GM21515 (cell line): ENCODE data around the gene FOXP1.
"Not testable (repeated sequence)": the region's sequence is repeated elsewhere in the genome, so short reads cannot be mapped to it uniquely, and the experiment has no call there.

Source experiments
- ATAC-seq: cut with Tn5 transposase; IDR thresholded peaks from one replicate; pipeline ENCODE4 v1.9.1; 2021; ENCODE audit not compliant: unreplicated experiment

Gene FOXP1

DNA sequence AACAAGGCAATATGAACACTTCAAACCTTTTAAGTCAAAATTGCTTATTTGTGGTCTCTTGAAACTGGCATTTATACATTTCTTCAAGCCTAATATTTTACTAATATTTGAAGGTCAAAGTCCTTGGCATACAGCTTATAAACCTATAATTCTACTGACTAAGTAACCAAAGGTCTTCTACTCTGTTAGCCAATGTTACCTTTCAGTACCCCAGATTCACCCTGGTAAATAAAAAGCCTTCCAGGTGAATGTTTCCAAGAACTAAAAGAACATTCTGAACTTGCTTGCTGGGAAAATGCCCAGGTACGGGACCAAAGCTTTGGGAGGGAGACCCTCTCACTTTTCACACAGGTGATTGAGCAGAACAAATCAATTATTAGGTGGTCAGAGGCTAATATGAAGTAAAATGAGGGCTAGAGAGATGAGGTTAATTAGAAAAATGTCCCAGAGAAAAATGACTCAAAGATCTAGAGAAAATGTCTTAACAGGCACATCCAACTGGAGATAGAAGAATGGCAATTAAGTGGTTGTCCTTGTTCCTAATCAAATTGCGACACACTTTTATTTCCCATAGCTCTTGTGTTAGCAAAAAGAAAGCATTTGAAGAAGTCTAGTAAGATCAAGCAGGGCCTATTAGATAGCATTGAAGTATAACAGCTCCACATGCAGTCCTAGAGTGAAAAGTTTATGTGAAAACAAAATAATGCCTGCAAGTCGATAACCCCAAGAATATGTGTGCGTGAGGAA lies 232.0 kb downstream of the FOXP1 start:
- ATAC-seq, result no peak

DNA sequence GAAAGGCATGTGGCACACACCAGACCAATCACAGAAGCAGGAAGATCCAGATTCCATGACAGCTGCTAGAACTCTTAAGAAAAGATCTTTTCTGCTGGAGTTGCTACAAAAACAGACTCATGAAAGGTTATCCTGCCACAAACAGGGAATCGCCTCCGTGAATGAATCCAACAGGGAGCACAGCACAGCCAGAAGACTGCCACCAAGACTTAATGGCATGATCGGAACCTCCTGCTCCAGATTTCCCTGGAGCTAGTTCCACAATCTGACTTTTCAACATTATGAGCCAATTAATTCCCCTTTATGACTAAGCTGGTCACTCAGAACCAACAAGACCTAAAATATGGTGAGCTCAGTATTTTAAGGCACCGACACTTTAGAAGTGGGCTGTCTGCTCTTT lies 232.5 kb downstream of the FOXP1 start:
- no peak for ATAC-seq

DNA sequence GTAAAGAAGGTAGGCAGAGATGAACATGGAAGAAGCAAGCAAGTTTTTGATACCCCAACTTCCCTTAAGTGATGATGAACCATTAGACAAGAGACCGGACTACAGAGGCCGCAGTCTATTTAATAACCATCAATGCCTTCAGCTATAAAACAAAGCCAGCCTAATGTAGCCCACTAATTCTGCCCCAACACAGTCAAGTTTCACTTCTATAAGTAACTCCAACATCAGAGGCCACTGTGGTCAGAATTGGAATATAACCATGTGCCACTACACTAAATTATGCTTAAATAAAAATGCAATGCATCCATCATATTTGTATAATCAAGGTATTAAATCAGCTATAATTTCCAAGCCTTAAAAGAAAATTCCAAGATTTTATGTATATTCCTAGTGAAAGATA lies 234.7 kb downstream of the FOXP1 start:
- ATAC-seq, result no peak

DNA sequence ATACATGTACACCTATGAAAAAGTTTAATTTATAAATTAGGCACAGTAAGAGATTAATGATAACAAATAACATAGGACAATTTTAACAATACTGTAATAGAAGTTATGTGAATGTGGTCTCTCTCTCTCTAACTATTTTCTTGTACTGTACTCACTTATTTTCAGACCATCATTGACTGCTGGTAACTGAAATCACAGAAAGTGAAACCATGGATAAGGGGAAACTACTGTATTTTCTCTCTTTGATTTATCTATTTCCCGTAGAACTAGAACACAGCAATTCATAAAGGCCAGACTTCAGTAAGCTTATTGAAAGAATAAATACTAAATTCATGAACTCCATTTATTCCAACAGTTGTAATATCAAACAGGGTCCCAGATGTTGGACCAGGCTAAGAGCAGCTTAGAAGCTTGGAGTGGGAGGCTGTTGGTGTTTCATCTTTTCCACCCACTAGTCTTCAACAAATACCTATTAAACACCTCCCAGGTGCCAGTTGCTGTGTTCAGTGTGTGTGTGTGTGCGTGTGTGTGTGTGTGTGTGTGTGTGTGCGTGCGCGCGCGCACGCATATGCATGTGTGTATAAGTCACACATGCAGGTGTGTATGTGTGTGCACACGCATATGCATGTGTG lies 235.4 kb downstream of the FOXP1 start:
- no peak for ATAC-seq

DNA sequence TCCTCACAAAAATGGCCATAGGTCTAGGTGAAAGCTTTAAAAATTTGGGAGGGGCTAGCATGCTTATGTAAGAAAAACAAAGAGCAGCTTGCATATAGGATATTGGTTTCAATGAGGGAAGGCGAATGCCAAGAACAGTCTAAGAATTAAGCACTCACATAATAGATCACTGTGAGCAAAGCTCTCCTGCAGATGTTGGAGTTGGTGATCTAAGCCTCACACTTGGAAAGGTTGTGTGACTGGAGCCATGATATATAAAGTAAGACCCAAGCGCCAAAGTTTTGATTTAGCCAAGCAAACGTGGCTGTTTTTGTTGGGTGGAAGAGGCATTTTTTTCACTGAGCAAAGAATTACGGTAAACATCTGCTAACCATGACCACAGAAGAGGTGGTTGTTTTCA lies 237.5 kb downstream of the FOXP1 start:
- no peak for ATAC-seq

DNA sequence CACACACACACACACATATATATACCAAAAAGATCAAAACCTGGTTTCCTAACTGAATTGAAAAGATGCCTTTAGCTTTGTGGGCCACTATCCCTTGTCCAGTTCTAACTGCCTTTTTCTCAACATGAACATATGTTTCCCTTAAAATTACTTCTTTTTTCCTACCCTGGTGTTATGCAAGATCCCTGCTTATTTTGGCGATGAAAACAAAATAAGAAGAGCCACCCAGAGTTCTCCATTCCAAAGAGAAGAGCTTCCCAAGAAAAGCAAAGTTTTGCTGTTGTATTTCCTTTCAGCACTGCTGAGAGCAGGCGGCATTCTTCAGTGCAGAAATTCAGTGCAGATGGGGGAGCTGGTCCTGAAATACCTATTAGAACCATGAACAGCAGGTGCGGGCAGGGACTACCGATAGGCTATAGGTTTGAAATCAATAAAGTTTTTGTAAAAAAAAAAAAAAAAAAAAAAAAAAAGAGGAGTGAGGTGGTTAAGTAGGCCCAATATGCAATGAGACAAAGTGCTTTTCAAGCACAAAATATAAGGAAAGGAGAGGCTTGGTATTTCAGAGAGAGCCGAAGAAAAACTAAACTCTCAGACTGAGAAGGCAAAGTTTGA lies 238.0 kb downstream of the FOXP1 start:
- ATAC-seq, result no peak

DNA sequence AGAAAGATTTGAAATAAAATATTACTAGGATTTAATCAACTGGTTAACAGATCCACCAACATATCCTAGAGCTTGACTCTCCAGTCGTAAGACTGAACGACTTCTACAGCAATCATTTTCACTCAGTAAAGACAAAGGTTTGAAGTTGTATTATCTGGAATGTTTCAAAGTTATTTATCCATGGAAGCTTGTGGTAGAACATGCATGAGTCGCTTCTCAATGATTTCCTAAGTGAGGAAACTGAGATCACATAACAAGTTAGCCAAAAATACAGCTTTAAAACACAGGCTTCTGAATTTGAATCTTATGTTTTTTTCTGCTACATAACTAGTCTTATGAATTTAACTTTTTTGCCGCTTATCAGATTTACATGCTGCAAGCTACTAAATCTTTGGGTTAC lies 241.8 kb downstream of the FOXP1 start:
- no peak for ATAC-seq

DNA sequence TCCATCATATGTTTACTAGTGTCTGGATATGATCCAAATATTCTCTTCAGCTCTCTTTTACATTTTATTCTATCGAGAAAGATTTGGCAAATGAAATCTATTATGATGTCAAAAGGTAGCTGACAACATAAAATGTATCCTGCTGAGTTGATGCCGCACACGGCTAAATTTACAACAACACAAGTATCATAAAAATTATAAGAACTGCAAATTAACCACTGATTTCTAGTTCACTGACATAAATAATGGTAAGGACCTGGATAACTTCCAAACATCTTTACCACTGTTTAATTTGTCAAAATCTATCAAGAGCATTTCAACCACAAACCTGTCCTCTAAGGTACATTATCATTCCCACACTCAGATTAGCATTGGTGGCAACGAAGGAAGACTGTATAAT lies 244.5 kb downstream of the FOXP1 start:
- ATAC-seq, result no peak

DNA sequence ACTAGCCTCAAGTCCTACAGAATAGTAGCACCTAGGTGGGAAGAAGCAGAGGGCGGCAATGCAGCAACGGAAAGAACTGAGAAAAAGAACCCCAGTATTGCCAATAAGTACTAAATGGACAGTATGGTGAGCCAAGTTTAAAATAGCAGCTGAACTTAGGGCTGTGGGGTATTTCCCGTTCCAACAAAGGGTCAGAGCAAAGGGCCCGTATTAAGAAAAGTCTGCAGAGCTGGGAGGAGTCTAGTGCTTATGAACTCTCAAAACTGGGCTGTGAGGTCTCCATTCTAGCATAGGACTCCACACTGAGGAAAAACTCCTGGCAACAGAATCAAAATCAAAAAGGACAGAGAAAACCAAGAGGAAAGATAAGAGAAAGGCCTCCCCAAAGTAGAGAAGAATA lies 250.7 kb downstream of the FOXP1 start:
- no peak for ATAC-seq

DNA sequence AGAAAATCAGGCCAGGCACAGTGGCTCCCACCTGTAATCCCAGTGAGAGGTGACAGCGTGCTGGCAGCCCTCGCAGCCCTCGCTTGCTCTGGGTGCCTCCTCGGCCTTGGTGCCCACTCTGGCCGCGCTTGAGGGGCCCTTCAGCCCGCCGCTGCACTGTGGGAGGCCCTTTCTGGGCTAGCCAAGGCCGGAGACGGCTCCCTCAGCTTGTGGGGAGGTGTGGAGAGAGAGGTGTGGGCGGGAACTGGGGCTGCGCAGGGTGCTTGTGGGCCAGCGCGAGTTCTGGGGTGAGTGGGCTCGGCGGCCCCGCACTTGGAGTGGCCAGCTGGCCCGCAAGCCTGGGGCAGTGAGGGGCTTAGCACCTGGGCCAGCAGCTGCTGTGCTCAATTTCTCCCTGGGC lies 252.6 kb downstream of the FOXP1 start:
- no peak for ATAC-seq

DNA sequence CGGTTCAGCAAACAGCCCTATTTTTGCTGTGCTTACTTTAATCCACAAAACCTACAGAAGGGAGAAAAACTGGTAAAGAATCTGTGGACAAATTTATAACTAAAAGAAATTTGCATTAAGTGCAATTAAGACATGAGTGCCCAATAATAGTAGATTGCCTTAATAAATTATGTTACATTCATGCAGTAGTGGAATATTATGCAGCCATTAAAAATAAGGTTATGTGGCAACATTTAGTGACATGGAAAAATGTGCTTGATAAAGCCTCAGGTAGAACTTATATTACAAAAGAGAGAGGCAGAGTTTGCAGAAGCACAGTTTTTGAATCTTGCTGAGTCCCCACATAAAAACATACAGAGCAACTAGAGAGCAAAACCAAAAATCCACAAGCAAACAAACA lies 253.0 kb downstream of the FOXP1 start:
- no peak for ATAC-seq

DNA sequence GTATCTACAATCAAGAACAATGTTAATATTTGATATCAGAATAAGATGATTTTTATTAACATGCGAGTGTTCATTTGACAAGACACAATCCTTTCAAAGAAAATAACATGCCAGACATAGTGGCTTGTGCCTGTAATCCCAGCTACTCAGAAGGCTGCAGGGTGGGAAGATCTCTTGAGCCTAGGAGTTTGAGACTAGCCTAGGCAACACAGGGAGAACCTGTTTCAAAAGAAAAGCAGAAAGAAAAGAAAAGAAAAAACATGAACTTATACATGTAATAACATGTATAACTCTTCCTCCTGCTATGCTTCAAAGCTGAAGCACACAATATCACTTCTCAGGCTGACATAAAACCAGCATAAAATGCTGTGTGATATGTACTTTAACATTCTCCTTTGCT lies 253.7 kb downstream of the FOXP1 start:
- no peak for ATAC-seq

DNA sequence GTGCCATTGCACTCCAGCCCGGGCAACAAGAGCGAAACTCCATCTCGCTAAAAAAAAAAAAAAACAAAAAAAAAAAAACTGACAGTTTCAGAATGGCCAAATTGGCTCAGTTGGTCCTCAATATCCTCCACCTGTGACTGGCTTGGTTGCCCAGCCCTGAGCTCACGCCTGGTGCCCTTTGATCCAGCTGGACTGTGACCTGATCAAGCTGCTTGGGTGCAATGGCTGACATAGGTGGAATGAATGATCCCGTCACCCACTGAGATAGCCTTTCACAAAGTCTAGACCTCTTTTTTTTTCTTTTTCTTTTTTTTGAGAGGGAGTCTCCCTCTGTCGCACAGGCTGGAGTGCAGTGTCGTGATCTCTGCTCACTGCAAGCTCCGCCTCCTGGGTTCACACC lies 254.6 kb downstream of the FOXP1 start:
- no peak for ATAC-seq

DNA sequence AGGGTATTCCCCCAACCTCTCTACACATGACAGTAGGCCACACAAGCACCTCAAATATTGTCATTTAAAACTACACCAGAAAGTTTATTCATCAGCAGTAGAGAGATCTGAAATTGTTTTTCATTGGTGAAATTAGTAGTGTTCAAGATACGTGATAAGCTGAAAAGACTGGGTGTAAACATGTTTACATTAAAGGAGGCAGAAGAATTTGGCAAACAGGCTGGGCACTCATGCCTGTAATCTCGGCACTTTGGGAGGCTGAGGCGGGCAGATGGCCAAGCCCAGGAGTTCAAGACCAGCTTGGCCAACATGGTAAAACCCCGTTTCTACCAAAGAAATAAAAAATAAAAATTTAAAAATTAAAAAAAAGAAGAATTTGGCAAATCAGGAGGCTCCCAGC lies 255.6 kb downstream of the FOXP1 start:
- no peak for ATAC-seq

DNA sequence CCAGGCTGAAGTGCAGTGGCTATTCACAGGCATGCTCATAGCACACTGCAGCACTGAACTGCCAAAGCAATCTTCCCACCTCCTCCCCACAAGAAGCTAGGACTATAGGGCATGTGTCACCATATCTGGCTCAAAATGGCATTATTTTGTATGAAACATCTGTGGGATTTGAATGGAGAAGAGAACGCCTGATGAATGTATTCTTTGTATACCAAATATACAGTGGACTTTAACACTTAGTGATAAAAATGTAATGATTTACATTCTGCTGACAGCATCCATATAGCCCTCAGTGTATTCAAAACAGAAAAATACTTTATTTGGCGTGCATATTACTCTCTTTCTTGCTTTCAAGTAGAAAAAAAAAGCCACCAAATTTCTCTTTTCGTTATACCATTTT lies 257.8 kb downstream of the FOXP1 start:
- ATAC-seq, result no peak

DNA sequence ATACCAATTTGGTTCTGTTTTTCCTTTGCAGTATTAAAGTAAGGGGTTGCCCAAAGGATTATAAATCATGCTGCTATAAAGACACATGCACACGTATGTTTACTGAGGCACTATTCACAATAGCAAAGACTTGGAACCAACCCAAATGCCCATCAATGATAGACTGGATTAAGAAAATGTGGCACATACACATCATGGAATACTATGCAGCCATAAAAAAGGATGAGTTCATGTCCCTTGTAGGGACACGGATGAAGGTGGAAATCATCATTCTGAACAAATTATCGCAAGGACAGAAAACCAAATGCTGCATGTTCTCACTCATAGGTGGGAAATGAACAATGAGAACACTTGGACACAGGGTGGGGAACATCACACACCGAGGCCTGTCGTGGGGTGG lies 259.3 kb downstream of the FOXP1 start:
- not testable (repeated sequence) for ATAC-seq

DNA sequence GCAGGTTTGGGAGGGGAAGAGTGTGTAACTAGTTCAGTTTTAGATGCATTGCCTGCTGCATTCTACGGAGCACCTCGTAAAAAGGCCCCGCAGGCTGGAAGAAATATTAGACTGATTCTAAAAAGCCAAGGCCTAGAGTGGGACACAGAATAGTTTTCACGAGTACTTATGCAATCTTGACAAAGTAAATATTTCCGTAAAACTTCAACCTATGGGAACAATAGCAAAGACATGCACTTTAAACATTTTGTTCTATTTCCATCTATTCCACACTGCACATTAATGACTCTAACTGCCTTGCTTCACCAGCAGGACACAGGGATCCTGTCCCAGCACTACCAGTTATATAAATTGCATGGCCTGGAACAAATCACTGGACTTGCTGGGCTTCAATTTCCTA lies 260.0 kb downstream of the FOXP1 start:
- no peak for ATAC-seq

DNA sequence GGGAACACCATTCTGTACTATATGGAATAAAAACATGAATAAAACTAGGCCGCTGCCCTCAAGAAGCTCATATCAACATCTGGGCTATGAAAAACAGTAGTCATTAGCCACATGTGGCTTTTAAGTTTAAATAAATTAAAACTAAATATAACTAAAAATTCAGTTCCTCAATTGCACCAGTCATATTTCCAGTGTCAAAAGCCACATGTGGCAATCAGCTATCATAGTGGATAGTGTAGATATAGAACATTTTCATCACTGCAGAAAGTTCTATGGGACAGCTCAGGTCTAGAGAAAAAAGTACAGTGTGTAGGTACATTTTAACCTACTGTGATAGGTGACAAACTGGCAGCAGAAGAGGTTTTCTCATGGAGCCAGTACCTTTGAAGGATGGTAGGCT lies 261.4 kb downstream of the FOXP1 start:
- no peak for ATAC-seq

DNA sequence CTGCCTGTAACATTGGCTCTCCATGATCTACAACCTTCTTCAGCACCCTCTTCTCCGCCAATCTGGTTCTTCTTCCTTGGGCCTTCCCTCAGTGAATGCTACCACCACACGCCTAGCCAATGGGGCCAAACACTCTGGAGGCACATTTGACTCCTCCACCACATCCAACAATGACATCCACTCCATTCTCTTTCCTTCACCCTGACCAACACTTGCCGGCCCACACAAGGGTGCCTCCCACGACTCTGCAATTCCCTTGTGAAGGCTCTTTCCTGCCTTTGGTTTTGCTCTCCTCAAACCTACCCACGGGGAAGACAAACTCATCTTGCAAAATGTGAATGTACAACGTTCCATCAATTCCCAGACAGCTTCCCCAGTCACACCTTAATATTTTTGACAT lies 263.8 kb downstream of the FOXP1 start:
- ATAC-seq, result no peak

DNA sequence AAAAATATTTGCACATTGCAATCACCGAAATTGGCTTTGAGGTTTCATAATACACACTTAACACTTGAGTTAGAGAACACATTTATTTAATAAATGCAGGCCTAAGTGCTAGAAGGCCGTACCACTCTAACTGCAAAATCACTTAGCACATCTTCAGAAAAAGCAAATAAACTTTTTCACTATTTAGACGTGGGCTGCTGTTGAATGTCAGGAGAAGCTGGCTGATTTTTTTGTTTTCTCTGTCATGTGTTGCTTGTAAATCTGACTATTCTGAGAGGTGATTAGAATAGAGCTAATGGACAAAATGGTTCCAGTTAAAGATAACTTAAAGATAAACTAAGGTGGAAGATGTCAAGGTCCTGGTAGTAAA lies 265.1 kb downstream of the FOXP1 start:
- ATAC-seq, result no peak

DNA sequence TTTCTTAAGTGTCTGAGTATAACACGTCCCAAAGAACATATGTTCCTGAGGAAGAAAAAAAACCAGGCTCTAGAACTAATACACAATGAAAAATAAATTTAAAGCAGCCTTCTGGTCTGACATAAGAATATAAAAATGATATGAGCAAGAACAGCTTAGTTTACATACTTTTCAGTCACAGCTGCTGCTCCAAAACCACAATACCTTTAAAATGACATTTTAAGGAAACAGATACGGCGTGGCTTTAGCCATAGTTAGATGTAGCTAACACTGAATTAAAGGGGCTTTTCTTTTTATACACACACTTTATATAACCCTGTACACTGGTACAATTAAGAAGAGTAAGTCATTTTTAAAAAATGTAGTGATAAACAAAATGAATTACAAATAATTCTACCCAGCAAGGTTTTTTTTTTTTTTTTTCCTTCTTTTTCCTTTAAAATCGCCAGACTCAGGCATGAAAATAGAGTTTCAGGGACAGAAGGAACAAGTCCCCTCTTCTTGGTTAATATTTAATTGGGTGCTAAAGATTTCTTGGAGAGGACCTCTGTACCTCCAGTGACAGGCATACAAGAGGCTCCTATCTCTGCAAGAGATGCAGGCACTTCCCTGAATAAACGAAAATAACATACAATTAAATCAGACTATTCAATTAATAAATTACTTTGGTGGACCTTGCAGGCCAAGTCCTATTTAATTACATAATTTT lies 265.6 kb downstream of the FOXP1 start:
- ATAC-seq, result no peak

DNA sequence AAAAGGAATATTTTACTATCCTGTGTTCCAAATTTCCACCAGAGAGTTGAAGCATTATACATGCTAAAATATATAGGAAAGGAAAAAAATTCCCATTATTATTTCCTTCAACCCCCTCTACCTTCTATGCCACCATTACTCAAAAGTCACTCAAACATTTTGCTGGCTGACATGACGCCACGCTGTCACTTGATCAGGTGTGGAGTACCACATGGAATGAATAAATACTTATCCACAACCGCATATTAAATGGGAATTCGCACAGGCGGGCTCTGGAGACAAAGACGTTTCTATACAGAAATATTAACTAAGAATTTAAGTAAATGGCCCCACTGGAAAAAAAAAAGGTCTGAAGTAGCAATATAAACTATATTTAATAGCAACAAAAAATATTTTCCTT lies 266.4 kb downstream of the FOXP1 start:
- ATAC-seq, result no peak
